Measurements from ENCODE around the gene TCFL5.

Gene TCFL5

GRCh38 chr20:62811720-62812119 lies 49.9 kb downstream of the TCFL5 start:
- Histone ChIP-seq H3K36me3 (replicated peaks) (peaks cover 58% of the 10 kb centered on the region), H3K4me1 (peaks cover 3% of the 10 kb centered on the region), H3K9me3 (no peaks in the 10 kb centered on the region), H3K4me3 (no peak overlapping the region), H3K27me3 (ENCODE audit: low read depth) (no peaks in the 10 kb centered on the region)
- no peak for DNase-seq (ENCODE audit: low spot score in 2 of 2)
- in situ Hi-C loops (cut with MboI; ENCODE audit: low sequenced_read_pairs), result no loop called here

- H3K9me3 ChIP-seq, result no peaks in the 10 kb centered on the region
- DNase-seq (ENCODE audit: low spot score in 2 of 2), result no peak
- no peaks in the 10 kb centered on the region for H3K27me3 ChIP-seq (ENCODE audit: low read depth)
- peaks cover 3% of the 10 kb centered on the region for H3K4me1 ChIP-seq
- H3K4me3 ChIP-seq, result no peak overlapping the region
- in situ Hi-C loops (cut with MboI; ENCODE audit: low sequenced_read_pairs), result no loop called here
- peaks cover 60% of the 10 kb centered on the region for H3K36me3 ChIP-seq (replicated peaks)
These were observed 50.3 kb downstream of the TCFL5 start for GRCh38 chr20:62811320-62811719.

- in situ Hi-C loops (cut with MboI; ENCODE audit: low sequenced_read_pairs), result no loop called here
- Histone ChIP-seq H3K9me3 (no peaks in the 10 kb centered on the region), H3K4me1 (peaks cover 10% of the 10 kb centered on the region; the same call in 1 of the 2 replicates), H3K4me3 (no peak overlapping the region), H3K27me3 (ENCODE audit: low read depth) (no peaks in the 10 kb centered on the region), H3K36me3 (replicated peaks) (peaks cover 63% of the 10 kb centered on the region)
- no peak for DNase-seq (ENCODE audit: low spot score in 2 of 2)
These were observed 51.8 kb downstream of the TCFL5 start for GRCh38 chr20:62809530-62810428.

- Histone ChIP-seq H3K27me3 (ENCODE audit: low read depth) (no peaks in the 10 kb centered on the region), H3K4me3 (no peak overlapping the region), H3K36me3 (replicated peaks) (peaks cover 59% of the 10 kb centered on the region), H3K4me1 (peaks cover 10% of the 10 kb centered on the region; the same call in 1 of the 2 replicates), H3K9me3 (no peaks in the 10 kb centered on the region)
- DNase-seq (ENCODE audit: low spot score in 2 of 2), result peak; percentile 39 to 86
- in situ Hi-C loops (cut with MboI; ENCODE audit: low sequenced_read_pairs), result no loop called here
These were observed 53.3 kb downstream of the TCFL5 start for GRCh38 chr20:62808211-62808865.

- DNase-seq (ENCODE audit: low spot score in 2 of 2), result no peak
- H3K36me3 ChIP-seq (replicated peaks), result peaks cover 56% of the 10 kb centered on the region
These were observed 54.0 kb downstream of the TCFL5 start for GRCh38 chr20:62807444-62808210.

GRCh38 chr20:62806383-62807050 lies 55.1 kb downstream of the TCFL5 start:
- Histone ChIP-seq H3K4me3 (peak overlapping the region; percentile 58), H3K36me3 (replicated peaks) (peaks cover 46% of the 10 kb centered on the region), H3K9me3 (no peaks in the 10 kb centered on the region), H3K4me1 (peaks cover 10% of the 10 kb centered on the region; the same call in 1 of the 2 replicates), H3K27me3 (ENCODE audit: low read depth) (no peaks in the 10 kb centered on the region)
- in situ Hi-C loops (cut with MboI; ENCODE audit: low sequenced_read_pairs), result no loop called here
- DNase-seq (ENCODE audit: low spot score in 2 of 2), result no peak

More at GRCh38 chr20:62807444-62808210, 54.0 kb downstream of the TCFL5 start:
- Histone ChIP-seq H3K4me3 (no peak overlapping the region), H3K4me1 (peaks cover 10% of the 10 kb centered on the region; the same call in 1 of the 2 replicates), H3K9me3 (no peaks in the 10 kb centered on the region), H3K27me3 (ENCODE audit: low read depth) (no peaks in the 10 kb centered on the region)
- in situ Hi-C loops (cut with MboI; ENCODE audit: low sequenced_read_pairs), result no loop called here

GRCh38 chr20:62805711-62806382 lies 55.8 kb downstream of the TCFL5 start:
- H3K9me3 ChIP-seq, result no peaks in the 10 kb centered on the region
- in situ Hi-C loops (cut with MboI; ENCODE audit: low sequenced_read_pairs), result no loop called here
- no peaks in the 10 kb centered on the region for H3K27me3 ChIP-seq (ENCODE audit: low read depth)
- H3K36me3 ChIP-seq (replicated peaks), result peaks cover 45% of the 10 kb centered on the region
- peak in 1 of 2 experiments; percentile 36 for DNase-seq (ENCODE audit: low spot score in 2 of 2)
- peaks cover 10% of the 10 kb centered on the region; the same call in 1 of the 2 replicates for H3K4me1 ChIP-seq
- H3K4me3 ChIP-seq, result peak overlapping the region; percentile 58

GRCh38 chr20:62805155-62805710 lies 56.4 kb downstream of the TCFL5 start:
- H3K4me3 ChIP-seq, result peak overlapping the region; percentile 58
- no peaks in the 10 kb centered on the region for H3K9me3 ChIP-seq
- peak in 1 of 2 experiments; percentile 56 for DNase-seq (ENCODE audit: low spot score in 2 of 2)
- in situ Hi-C loops (cut with MboI; ENCODE audit: low sequenced_read_pairs), result no loop called here
- peaks cover 45% of the 10 kb centered on the region for H3K36me3 ChIP-seq (replicated peaks)
- no peaks in the 10 kb centered on the region for H3K27me3 ChIP-seq (ENCODE audit: low read depth)
- peaks cover 10% of the 10 kb centered on the region; the same call in 1 of the 2 replicates for H3K4me1 ChIP-seq

GRCh38 chr20:62804627-62805154 lies 56.9 kb downstream of the TCFL5 start, which contains the start of gene OGFR:
TSS of gene OGFR (plus strand) at chr20:62804835. CDS start at chr20:62804860, 25 bp downstream.
- no peaks in the 10 kb centered on the region for H3K27me3 ChIP-seq (ENCODE audit: low read depth)
- no peaks in the 10 kb centered on the region for H3K9me3 ChIP-seq
- in situ Hi-C loops (cut with MboI; ENCODE audit: low sequenced_read_pairs), result no loop called here
- peaks cover 10% of the 10 kb centered on the region; the same call in 1 of the 2 replicates for H3K4me1 ChIP-seq
- peaks cover 45% of the 10 kb centered on the region for H3K36me3 ChIP-seq (replicated peaks)
- peak in 1 of 2 experiments; percentile 75 for DNase-seq (ENCODE audit: low spot score in 2 of 2)
- peak within 1 kb of the TSS; percentile 58 for H3K4me3 ChIP-seq

- Histone ChIP-seq H3K4me1 (peaks cover 10% of the 10 kb centered on the region; the same call in 1 of the 2 replicates), H3K36me3 (replicated peaks) (peaks cover 45% of the 10 kb centered on the region), H3K27me3 (ENCODE audit: low read depth) (no peaks in the 10 kb centered on the region), H3K4me3 (peak overlapping the region; percentile 23), H3K9me3 (no peaks in the 10 kb centered on the region)
- in situ Hi-C loops (cut with MboI; ENCODE audit: low sequenced_read_pairs), result no loop called here
- no peak for DNase-seq (ENCODE audit: low spot score in 2 of 2)
These were observed 57.5 kb downstream of the TCFL5 start for GRCh38 chr20:62804021-62804626.

- no peak for DNase-seq (ENCODE audit: low spot score in 2 of 2)
- in situ Hi-C loops (cut with MboI; ENCODE audit: low sequenced_read_pairs), result no loop called here
- no peaks in the 10 kb centered on the region for H3K27me3 ChIP-seq (ENCODE audit: low read depth)
- H3K9me3 ChIP-seq, result no peaks in the 10 kb centered on the region
- H3K4me3 ChIP-seq, result no peak overlapping the region
- peaks cover 10% of the 10 kb centered on the region; the same call in 1 of the 2 replicates for H3K4me1 ChIP-seq
- peaks cover 45% of the 10 kb centered on the region for H3K36me3 ChIP-seq (replicated peaks)
These were observed 59.5 kb downstream of the TCFL5 start for GRCh38 chr20:62802026-62802712.
